ENCODE data around the gene UBN1.

Gene UBN1

GRCh38 chr16:4864728-4865127 is 17.4 kb downstream of the UBN1 start:
- Histone ChIP-seq H3K27me3 (ENCODE audit: low read length) (no peaks in the 10 kb centered on the region), H3K9me3 (ENCODE audit: insufficient read depth, low read length) (no peaks in the 10 kb centered on the region), H3K9ac (ENCODE audit: low read length) (no peak overlapping the region), H3K79me2 (ENCODE audit: insufficient read depth, low read length) (peaks cover 70% of the 10 kb centered on the region), H3K9me2 (replicated peaks; ENCODE audit: insufficient read depth, low read length) (no peaks in the 10 kb centered on the region), H3K4me2 (ENCODE audit: low read depth, low read length, poor library complexity, severe bottlenecking) (no peak overlapping the region), H4K20me1 (ENCODE audit: low read depth, low read length) (no peaks in the 10 kb centered on the region), H3K4me3 (ENCODE audit: insufficient read depth, low read length, poor library complexity, severe bottlenecking) (no peak overlapping the region), H3K27ac (ENCODE audit: low read depth, low read length) (no peak overlapping the region), H3F3A (ENCODE audit: insufficient read depth) (no peaks in the 10 kb centered on the region), H2AFZ (ENCODE audit: low read depth, low read length, severe bottlenecking) (no peak overlapping the region), H3K36me3 (ENCODE audit: low read length) (peaks cover 10% of the 10 kb centered on the region; the same call in 1 of the 2 replicates)
- TF ChIP-seq EZH2phosphoT487 (conservative IDR thresholded peaks at IDR 0.05; ENCODE audit: low read length) = no peak
- TF ChIP-seq CTCF (IDR thresholded peaks at IDR 0.05; ENCODE audit: insufficient read depth, low read length, poor library complexity, severe bottlenecking) = no peak

GRCh38 chr16:4865231-4865860 is 18.1 kb downstream of the UBN1 start:
- no peaks in the 10 kb centered on the region for H3K9me2 ChIP-seq (replicated peaks; ENCODE audit: insufficient read depth, low read length)
- peaks cover 10% of the 10 kb centered on the region; the same call in 1 of the 2 replicates for H3K36me3 ChIP-seq (ENCODE audit: low read length)
- no peaks in the 10 kb centered on the region for H3F3A ChIP-seq (ENCODE audit: insufficient read depth)
- no peak overlapping the region for H3K4me3 ChIP-seq (ENCODE audit: insufficient read depth, low read length, poor library complexity, severe bottlenecking)
- no peak overlapping the region for H3K27ac ChIP-seq (ENCODE audit: low read depth, low read length)
- H4K20me1 ChIP-seq (ENCODE audit: low read depth, low read length) = no peaks in the 10 kb centered on the region
- H3K9ac ChIP-seq (ENCODE audit: low read length) = no peak overlapping the region
- no peak for TF ChIP-seq EZH2phosphoT487 (conservative IDR thresholded peaks at IDR 0.05; ENCODE audit: low read length)
- TF ChIP-seq CTCF (IDR thresholded peaks at IDR 0.05; ENCODE audit: insufficient read depth, low read length, poor library complexity, severe bottlenecking) = no peak
- H2AFZ ChIP-seq (ENCODE audit: low read depth, low read length, severe bottlenecking) = no peak overlapping the region
- H3K79me2 ChIP-seq (ENCODE audit: insufficient read depth, low read length) = peaks cover 70% of the 10 kb centered on the region
- no peaks in the 10 kb centered on the region for H3K9me3 ChIP-seq (ENCODE audit: insufficient read depth, low read length)
- H3K27me3 ChIP-seq (ENCODE audit: low read length) = no peaks in the 10 kb centered on the region
- H3K4me2 ChIP-seq (ENCODE audit: low read depth, low read length, poor library complexity, severe bottlenecking) = no peak overlapping the region

- no peaks in the 10 kb centered on the region for H4K20me1 ChIP-seq (ENCODE audit: low read depth, low read length)
- H2AFZ ChIP-seq (ENCODE audit: low read depth, low read length, severe bottlenecking) = no peak overlapping the region
- no peak overlapping the region for H3K4me3 ChIP-seq (ENCODE audit: insufficient read depth, low read length, poor library complexity, severe bottlenecking)
- H3K27me3 ChIP-seq (ENCODE audit: low read length) = no peaks in the 10 kb centered on the region
- H3K9me3 ChIP-seq (ENCODE audit: insufficient read depth, low read length) = no peaks in the 10 kb centered on the region
- no peaks in the 10 kb centered on the region for H3F3A ChIP-seq (ENCODE audit: insufficient read depth)
- no peaks in the 10 kb centered on the region for H3K9me2 ChIP-seq (replicated peaks; ENCODE audit: insufficient read depth, low read length)
- H3K9ac ChIP-seq (ENCODE audit: low read length) = no peak overlapping the region
- no peak overlapping the region for H3K27ac ChIP-seq (ENCODE audit: low read depth, low read length)
- peaks cover 67% of the 10 kb centered on the region for H3K79me2 ChIP-seq (ENCODE audit: insufficient read depth, low read length)
- H3K36me3 ChIP-seq (ENCODE audit: low read length) = peaks cover 10% of the 10 kb centered on the region; the same call in 1 of the 2 replicates
- H3K4me2 ChIP-seq (ENCODE audit: low read depth, low read length, poor library complexity, severe bottlenecking) = no peak overlapping the region
- TF ChIP-seq EZH2phosphoT487 (conservative IDR thresholded peaks at IDR 0.05; ENCODE audit: low read length) = no peak
- no peak for TF ChIP-seq CTCF (IDR thresholded peaks at IDR 0.05; ENCODE audit: insufficient read depth, low read length, poor library complexity, severe bottlenecking)
Measured at GRCh38 chr16:4866586-4866985, 19.3 kb downstream of the UBN1 start.

All from SU-DHL-6 (cell line).